ENCODE data around the gene MACF1.
"Not testable (repeated sequence)": the region's sequence is repeated elsewhere in the genome, so short reads cannot be mapped to it uniquely, and the experiment has no call there.

Gene MACF1

DNA sequence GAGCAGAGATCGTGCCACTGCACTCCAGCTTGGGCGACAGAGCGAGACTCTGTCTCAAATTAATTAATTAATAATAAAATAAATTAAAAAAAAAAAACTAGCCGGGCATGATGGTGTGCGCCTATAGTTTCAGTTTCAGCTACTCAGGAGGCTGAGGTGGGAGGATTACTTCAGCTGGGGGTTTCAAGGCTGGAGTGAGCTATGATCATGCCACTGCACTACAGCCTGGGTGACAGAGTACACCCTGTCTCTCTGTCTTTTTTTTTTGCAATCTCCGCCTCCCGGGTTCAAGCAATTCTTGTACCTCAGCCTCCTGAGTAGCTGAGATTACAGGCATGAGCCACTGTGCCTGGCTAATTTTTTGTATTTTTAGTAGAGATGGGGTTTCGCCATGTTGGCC, 42.7 kb upstream of the MACF1 start:
- H3K36me3 ChIP-seq (ENCODE audit: control insufficient read depth in 4 of 4, insufficient read depth in 4 of 4, low read length in 3 of 4); H3K27ac ChIP-seq (ENCODE audit: insufficient read depth in 1 of 2, low read depth in 1 of 2, low read length in 2 of 2, poor library complexity in 1 of 2, severe bottlenecking in 2 of 2); CTCF ChIA-PET; DNase-seq; H3K4me3 ChIP-seq (ENCODE audit: control insufficient read depth in 1 of 7, extremely low read depth in 1 of 7, insufficient read depth in 4 of 7, low read depth in 2 of 7, low read length in 6 of 7); H3K27me3 ChIP-seq (replicated peaks in 2 of 5; ENCODE audit: control insufficient read depth in 4 of 5, insufficient read depth in 5 of 5, low read length in 4 of 5); H3K9me3 ChIP-seq (ENCODE audit: control extremely low read depth in 1 of 5, control insufficient read depth in 4 of 5, insufficient read depth in 2 of 5, low read depth in 1 of 5, low read length in 4 of 5); H3K4me1 ChIP-seq (ENCODE audit: control extremely low read depth in 1 of 4, control insufficient read depth in 4 of 4, insufficient read depth in 4 of 4, low read length in 3 of 4); POLR2A ChIA-PET: not testable (repeated sequence)
- WGBS (ENCODE audit: insufficient coverage), result 100% methylated on average over 2 of the region's 8 CpGs

DNA sequence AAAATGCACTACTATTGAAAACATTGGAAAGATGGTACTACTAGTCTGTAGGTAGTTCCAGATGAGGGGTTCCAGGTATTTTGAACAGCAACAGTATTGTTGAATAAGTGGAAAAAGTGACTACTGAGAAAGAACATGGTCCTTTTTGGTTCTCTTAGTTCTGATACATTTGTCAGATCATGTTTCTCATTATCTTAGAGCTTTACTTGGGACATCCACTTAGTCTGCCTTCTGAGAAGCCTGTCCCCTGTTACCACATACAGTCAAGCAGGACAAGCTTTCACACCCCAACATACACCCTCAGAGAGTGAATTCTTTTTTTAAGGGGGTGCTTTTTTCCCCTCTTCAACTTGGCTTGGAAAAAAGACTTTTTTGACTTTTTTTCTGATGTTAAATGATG, 41.0 kb upstream of the MACF1 start:
- ChIA-PET CTCF (interaction anchor here (2.2 kb wide), 1 partner anchor 29 kb away, joined by 7 read pairs; no protein-coding TSS in a partner anchor), POLR2A (no interaction called here)
- Histone ChIP-seq H3K27me3 (replicated peaks in 2 of 5; ENCODE audit: control insufficient read depth in 4 of 5, insufficient read depth in 5 of 5, low read length in 4 of 5) (no peaks in the 10 kb centered on the region), H3K36me3 (ENCODE audit: control insufficient read depth in 4 of 4, insufficient read depth in 4 of 4, low read length in 3 of 4) (no peaks in the 10 kb centered on the region), H3K27ac (ENCODE audit: insufficient read depth in 1 of 2, low read depth in 1 of 2, low read length in 2 of 2, poor library complexity in 1 of 2, severe bottlenecking in 2 of 2) (no peak overlapping the region), H3K4me1 (ENCODE audit: control extremely low read depth in 1 of 4, control insufficient read depth in 4 of 4, insufficient read depth in 4 of 4, low read length in 3 of 4) (peaks cover 0 to 5% (median 2%) of the 10 kb centered on the region in 4 experiments), H3K9me3 (ENCODE audit: control extremely low read depth in 1 of 5, control insufficient read depth in 4 of 5, insufficient read depth in 2 of 5, low read depth in 1 of 5, low read length in 4 of 5) (no peaks in the 10 kb centered on the region), H3K4me3 (ENCODE audit: control insufficient read depth in 1 of 7, extremely low read depth in 1 of 7, insufficient read depth in 4 of 7, low read depth in 2 of 7, low read length in 6 of 7) (no peak overlapping the region)
- DNase-seq, result no peak

DNA sequence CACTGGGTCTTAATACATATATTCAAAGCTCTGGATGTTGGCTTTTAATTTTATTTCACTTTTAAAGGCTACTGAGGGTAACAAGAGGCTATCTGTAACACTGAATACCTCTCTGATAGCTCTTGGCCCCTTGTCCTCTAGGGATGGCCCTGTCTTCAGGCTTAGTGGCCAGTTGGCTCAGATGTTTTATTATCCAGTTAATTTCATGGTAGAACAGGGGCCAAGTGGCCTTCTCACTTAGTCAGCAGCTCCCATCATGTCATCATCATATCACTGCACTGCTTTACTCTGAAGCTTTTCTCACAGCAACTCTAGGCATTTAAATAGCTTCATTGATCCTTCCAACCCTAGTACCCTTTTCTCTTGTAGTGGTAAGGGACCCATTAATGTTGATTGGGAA, 40.2 kb upstream of the MACF1 start:
- Histone ChIP-seq H3K9me3 (ENCODE audit: control extremely low read depth in 1 of 5, control insufficient read depth in 4 of 5, insufficient read depth in 2 of 5, low read depth in 1 of 5, low read length in 4 of 5) (no peaks in the 10 kb centered on the region), H3K4me1 (ENCODE audit: control extremely low read depth in 1 of 4, control insufficient read depth in 4 of 4, insufficient read depth in 4 of 4, low read length in 3 of 4) (peaks cover 0 to 5% (median 3%) of the 10 kb centered on the region in 4 experiments), H3K36me3 (ENCODE audit: control insufficient read depth in 4 of 4, insufficient read depth in 4 of 4, low read length in 3 of 4) (no peaks in the 10 kb centered on the region), H3K27me3 (replicated peaks in 2 of 5; ENCODE audit: control insufficient read depth in 4 of 5, insufficient read depth in 5 of 5, low read length in 4 of 5) (no peaks in the 10 kb centered on the region), H3K27ac (ENCODE audit: insufficient read depth in 1 of 2, low read depth in 1 of 2, low read length in 2 of 2, poor library complexity in 1 of 2, severe bottlenecking in 2 of 2) (no peak overlapping the region), H3K4me3 (ENCODE audit: control insufficient read depth in 1 of 7, extremely low read depth in 1 of 7, insufficient read depth in 4 of 7, low read depth in 2 of 7, low read length in 6 of 7) (no peak overlapping the region)
- POLR2A ChIA-PET, result interaction anchor here (0.6 kb wide), 1 partner anchor 694 kb away, joined by 3 read pairs; no protein-coding TSS in a partner anchor
- no peak for DNase-seq
- CTCF ChIA-PET, result interaction anchor here (1.0 to 2.2 kb wide), 5 partner anchors 19 to 66 kb away, joined by 3 to 7 read pairs (median 7); no protein-coding TSS in a partner anchor

DNA sequence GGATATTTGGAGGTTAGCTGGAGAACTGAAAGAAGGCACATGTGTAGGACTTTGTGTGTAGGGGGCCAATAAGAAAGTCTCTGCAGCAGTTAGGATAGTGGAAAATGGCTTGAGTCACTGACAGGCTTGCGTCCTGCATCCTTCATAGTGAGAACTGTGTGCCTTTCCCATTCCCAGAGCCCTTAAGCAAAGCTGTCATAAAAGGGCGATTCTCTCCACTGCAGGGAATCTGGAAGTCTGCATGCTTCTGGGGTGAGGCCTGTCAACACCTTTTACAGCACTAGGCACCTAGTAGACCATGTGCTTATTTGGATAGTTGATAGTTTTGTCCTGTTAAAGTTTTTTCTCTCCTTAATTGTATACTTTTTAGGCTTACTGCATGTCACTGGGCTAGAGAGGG, 39.4 kb upstream of the MACF1 start:
- CTCF ChIA-PET, result interaction anchor here (1.0 to 2.2 kb wide), 5 partner anchors 19 to 67 kb away, joined by 3 to 7 read pairs (median 7); no protein-coding TSS in a partner anchor
- WGBS (ENCODE audit: insufficient coverage), result 97% methylated on average over 2 of the region's 2 CpGs
- Histone ChIP-seq H3K4me1 (ENCODE audit: control extremely low read depth in 1 of 4, control insufficient read depth in 4 of 4, insufficient read depth in 4 of 4, low read length in 3 of 4) (peaks cover 0 to 7% (median 3%) of the 10 kb centered on the region in 4 experiments), H3K4me3 (ENCODE audit: control insufficient read depth in 1 of 7, extremely low read depth in 1 of 7, insufficient read depth in 4 of 7, low read depth in 2 of 7, low read length in 6 of 7) (no peak overlapping the region), H3K9me3 (ENCODE audit: control extremely low read depth in 1 of 5, control insufficient read depth in 4 of 5, insufficient read depth in 2 of 5, low read depth in 1 of 5, low read length in 4 of 5) (no peaks in the 10 kb centered on the region), H3K36me3 (ENCODE audit: control insufficient read depth in 4 of 4, insufficient read depth in 4 of 4, low read length in 3 of 4) (no peaks in the 10 kb centered on the region), H3K27me3 (replicated peaks in 2 of 5; ENCODE audit: control insufficient read depth in 4 of 5, insufficient read depth in 5 of 5, low read length in 4 of 5) (no peaks in the 10 kb centered on the region), H3K27ac (ENCODE audit: insufficient read depth in 1 of 2, low read depth in 1 of 2, low read length in 2 of 2, poor library complexity in 1 of 2, severe bottlenecking in 2 of 2) (no peak overlapping the region)
- DNase-seq, result no peak
- POLR2A ChIA-PET, result no interaction called here

DNA sequence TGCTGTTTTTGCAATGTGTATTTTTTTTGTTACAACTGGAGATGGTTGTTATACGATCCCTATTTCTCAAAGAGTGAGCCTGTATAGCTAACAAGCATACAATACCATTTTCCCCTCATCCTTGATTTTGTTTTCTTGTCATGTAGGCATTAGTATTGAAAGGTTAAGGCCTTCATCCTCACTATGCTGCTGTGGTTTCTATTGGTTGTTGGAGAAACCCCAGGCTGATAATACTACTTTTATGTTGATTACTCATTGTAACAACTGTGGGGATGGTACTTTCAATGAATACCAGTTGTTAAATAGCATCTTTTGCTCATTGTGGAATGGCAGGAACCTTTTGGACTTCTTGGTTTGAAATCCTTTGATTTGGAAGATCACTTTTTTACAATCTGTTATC, 39.0 kb upstream of the MACF1 start:
- no peaks in the 10 kb centered on the region for H3K36me3 ChIP-seq (ENCODE audit: control insufficient read depth in 4 of 4, insufficient read depth in 4 of 4, low read length in 3 of 4)
- H3K4me1 ChIP-seq (ENCODE audit: control extremely low read depth in 1 of 4, control insufficient read depth in 4 of 4, insufficient read depth in 4 of 4, low read length in 3 of 4), result peaks cover 0 to 7% (median 3%) of the 10 kb centered on the region in 4 experiments
- no peaks in the 10 kb centered on the region for H3K9me3 ChIP-seq (ENCODE audit: control extremely low read depth in 1 of 5, control insufficient read depth in 4 of 5, insufficient read depth in 2 of 5, low read depth in 1 of 5, low read length in 4 of 5)
- no peak for DNase-seq
- POLR2A ChIA-PET, result no interaction called here
- H3K4me3 ChIP-seq (ENCODE audit: control insufficient read depth in 1 of 7, extremely low read depth in 1 of 7, insufficient read depth in 4 of 7, low read depth in 2 of 7, low read length in 6 of 7), result no peak overlapping the region
- CTCF ChIA-PET, result interaction anchor here (1.5 to 2.2 kb wide), 3 partner anchors 18 to 67 kb away, joined by 7 read pairs; no protein-coding TSS in a partner anchor
- H3K27me3 ChIP-seq (replicated peaks in 2 of 5; ENCODE audit: control insufficient read depth in 4 of 5, insufficient read depth in 5 of 5, low read length in 4 of 5), result no peaks in the 10 kb centered on the region
- WGBS (ENCODE audit: insufficient coverage), result no CpG with 5 or more reads among the region's 1 CpG
- no peak overlapping the region for H3K27ac ChIP-seq (ENCODE audit: insufficient read depth in 1 of 2, low read depth in 1 of 2, low read length in 2 of 2, poor library complexity in 1 of 2, severe bottlenecking in 2 of 2)

DNA sequence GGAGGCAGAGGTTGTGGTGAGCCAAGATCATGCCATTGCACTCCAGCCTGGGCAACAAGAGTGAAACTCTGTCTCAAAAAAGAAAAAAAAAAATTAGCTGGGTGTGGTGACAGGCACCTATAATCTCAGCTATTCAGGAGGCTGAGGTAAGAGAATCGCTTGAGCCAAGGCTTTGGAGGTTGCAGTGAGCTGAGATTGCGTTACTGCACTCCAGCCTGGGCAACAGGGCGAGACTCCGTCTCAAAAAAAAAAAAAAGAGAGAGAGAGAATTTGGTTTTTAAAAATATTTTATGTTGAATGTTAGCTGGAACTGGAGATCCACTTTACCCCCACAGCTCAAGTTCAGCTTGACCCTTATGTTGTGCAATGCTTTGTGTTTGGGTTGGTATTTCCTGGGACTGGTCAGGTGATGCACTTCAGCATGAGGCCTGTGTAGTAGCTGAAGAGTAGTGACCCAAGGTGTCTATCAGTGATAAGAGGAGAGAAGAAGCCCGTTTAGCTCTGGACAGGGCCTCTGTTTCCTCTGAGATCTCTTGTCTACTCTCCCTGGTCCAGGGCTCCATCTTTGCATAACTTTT, 36.8 kb upstream of the MACF1 start:
- Histone ChIP-seq H3K4me1 (ENCODE audit: control extremely low read depth in 1 of 4, control insufficient read depth in 4 of 4, insufficient read depth in 4 of 4, low read length in 3 of 4) (peaks cover 0 to 7% (median 3%) of the 10 kb centered on the region in 4 experiments), H3K9me3 (ENCODE audit: control extremely low read depth in 1 of 5, control insufficient read depth in 4 of 5, insufficient read depth in 2 of 5, low read depth in 1 of 5, low read length in 4 of 5) (no peaks in the 10 kb centered on the region), H3K36me3 (ENCODE audit: control insufficient read depth in 4 of 4, insufficient read depth in 4 of 4, low read length in 3 of 4) (no peaks in the 10 kb centered on the region), H3K27ac (ENCODE audit: insufficient read depth in 1 of 2, low read depth in 1 of 2, low read length in 2 of 2, poor library complexity in 1 of 2, severe bottlenecking in 2 of 2) (no peak overlapping the region), H3K4me3 (ENCODE audit: control insufficient read depth in 1 of 7, extremely low read depth in 1 of 7, insufficient read depth in 4 of 7, low read depth in 2 of 7, low read length in 6 of 7) (no peak overlapping the region), H3K27me3 (replicated peaks in 2 of 5; ENCODE audit: control insufficient read depth in 4 of 5, insufficient read depth in 5 of 5, low read length in 4 of 5) (no peaks in the 10 kb centered on the region)
- POLR2A ChIA-PET, result interaction anchor here (1.1 kb wide), 1 partner anchor 9 kb away, joined by 4 read pairs; no protein-coding TSS in a partner anchor
- DNase-seq, result peak in 2 of 3 donors; percentile 51 to 73
- CTCF ChIA-PET, result interaction anchor here (0.6 to 1.2 kb wide), 2 partner anchors 17 to 24 kb away, joined by 3 to 6 read pairs; no protein-coding TSS in a partner anchor
- 84% methylated on average over 3 of the region's 5 CpGs for WGBS (ENCODE audit: insufficient coverage)

DNA sequence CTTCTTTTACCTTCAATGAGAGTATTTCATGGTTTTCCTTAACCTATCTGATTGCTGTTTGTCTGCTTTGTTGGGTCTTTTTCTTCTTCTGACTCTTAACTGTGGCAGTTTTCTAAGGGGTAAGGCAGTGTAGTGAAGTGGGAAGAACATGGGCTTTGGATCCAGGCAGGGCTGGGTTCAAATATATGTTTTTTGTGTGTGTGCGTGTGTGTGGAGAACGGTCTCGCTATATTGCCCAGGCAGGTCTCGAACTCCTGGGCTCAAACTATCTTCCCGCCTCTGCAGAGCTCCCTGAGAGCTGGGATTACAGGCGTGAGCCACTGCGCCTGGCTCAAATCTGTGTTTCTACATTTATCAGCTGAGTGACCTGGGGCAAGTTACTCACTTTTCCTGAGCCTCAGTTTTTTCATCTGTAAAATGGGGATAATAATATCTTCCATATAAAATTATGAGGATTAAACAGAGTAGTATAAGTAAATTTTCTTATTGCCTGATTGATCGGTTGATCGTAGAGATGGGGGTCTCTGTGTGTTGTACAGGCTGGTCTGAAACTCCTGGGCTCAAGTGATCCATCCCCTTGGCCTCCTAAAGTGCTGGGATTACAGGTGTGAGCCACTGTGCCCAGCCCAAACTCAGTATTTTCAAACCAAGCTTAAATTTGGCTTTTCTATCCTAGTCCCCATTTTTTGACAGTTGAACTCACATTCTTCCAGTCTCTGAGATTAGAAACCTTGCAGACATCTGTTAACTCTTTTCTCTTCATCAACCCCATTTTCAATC, 36.0 kb upstream of the MACF1 start:
- CTCF ChIA-PET, result interaction anchor here (0.6 to 1.6 kb wide), 6 partner anchors 16 to 90 kb away, joined by 3 to 6 read pairs (median 4); no protein-coding TSS in a partner anchor
- Histone ChIP-seq H3K27me3 (replicated peaks in 2 of 5; ENCODE audit: control insufficient read depth in 4 of 5, insufficient read depth in 5 of 5, low read length in 4 of 5) (no peaks in the 10 kb centered on the region), H3K9me3 (ENCODE audit: control extremely low read depth in 1 of 5, control insufficient read depth in 4 of 5, insufficient read depth in 2 of 5, low read depth in 1 of 5, low read length in 4 of 5) (no peaks in the 10 kb centered on the region), H3K27ac (ENCODE audit: insufficient read depth in 1 of 2, low read depth in 1 of 2, low read length in 2 of 2, poor library complexity in 1 of 2, severe bottlenecking in 2 of 2) (no peak overlapping the region), H3K36me3 (ENCODE audit: control insufficient read depth in 4 of 4, insufficient read depth in 4 of 4, low read length in 3 of 4) (no peaks in the 10 kb centered on the region), H3K4me3 (ENCODE audit: control insufficient read depth in 1 of 7, extremely low read depth in 1 of 7, insufficient read depth in 4 of 7, low read depth in 2 of 7, low read length in 6 of 7) (no peak overlapping the region), H3K4me1 (ENCODE audit: control extremely low read depth in 1 of 4, control insufficient read depth in 4 of 4, insufficient read depth in 4 of 4, low read length in 3 of 4) (peaks cover 0 to 7% (median 3%) of the 10 kb centered on the region in 4 experiments)
- 100% methylated on average over 3 of the region's 9 CpGs for WGBS (ENCODE audit: insufficient coverage)
- DNase-seq, result no peak
- POLR2A ChIA-PET, result interaction anchor here (1.1 kb wide), 1 partner anchor 9 kb away, joined by 4 read pairs; no protein-coding TSS in a partner anchor
